ENCODE results near the gene ZNRF4.
"Not testable (repeated sequence)": the region's sequence is repeated elsewhere in the genome, so short reads cannot be mapped to it uniquely, and the experiment has no call there.

ZNRF4 gene

GRCh38 chr19:5455367-5456129 is at the start of gene ZNRF4:
TSS of gene ZNRF4 (plus strand) at chr19:5455417. CDS start at chr19:5455492, 75 bp downstream.
- CTCF ChIA-PET, result no interaction called here
- Mint-ChIP-seq H3K4me1 (no peaks in the 10 kb centered on the region), H3K27me3 (peaks cover 3% of the 10 kb centered on the region), H3K36me3 (no peaks in the 10 kb centered on the region), H3K9me3 (peaks cover 4% of the 10 kb centered on the region), H3K4me3 (no peak within 1 kb of the TSS), H3K27ac (no peak within 1 kb of the TSS)
- no peak for DNase-seq

- CTCF ChIA-PET, H3K4me3 Mint-ChIP-seq, H3K27ac Mint-ChIP-seq, DNase-seq, H3K36me3 Mint-ChIP-seq, H3K4me1 Mint-ChIP-seq, H3K27me3 Mint-ChIP-seq: not testable (repeated sequence)
- peaks cover 15% of the 10 kb centered on the region for H3K9me3 Mint-ChIP-seq
These were observed 49.0 kb upstream of the ZNRF4 start for GRCh38 chr19:5406198-5406597.

- no peaks in the 10 kb centered on the region for H3K36me3 Mint-ChIP-seq
- CTCF ChIA-PET, result no interaction called here
- no peak overlapping the region for H3K27ac Mint-ChIP-seq
- DNase-seq, result no peak
- H3K4me1 Mint-ChIP-seq, result no peaks in the 10 kb centered on the region
- no peak overlapping the region for H3K4me3 Mint-ChIP-seq
- H3K27me3 Mint-ChIP-seq, result peaks cover 3% of the 10 kb centered on the region
- H3K9me3 Mint-ChIP-seq, result peaks cover 18% of the 10 kb centered on the region
These were observed 48.4 kb upstream of the ZNRF4 start for GRCh38 chr19:5406816-5407215.

- CTCF ChIA-PET, result no interaction called here
- H3K36me3 Mint-ChIP-seq, result no peaks in the 10 kb centered on the region
- no peak for DNase-seq
These were observed 47.9 kb upstream of the ZNRF4 start for GRCh38 chr19:5407356-5407755.

GRCh38 chr19:5417495-5418436 is 37.5 kb upstream of the ZNRF4 start:
- no peaks in the 10 kb centered on the region for H3K36me3 Mint-ChIP-seq
- H3K27ac Mint-ChIP-seq, result no peak overlapping the region
- no peak for DNase-seq
- H3K4me3 Mint-ChIP-seq, result no peak overlapping the region
- H3K27me3 Mint-ChIP-seq, result peaks cover 10% of the 10 kb centered on the region
- CTCF ChIA-PET, result no interaction called here
- no peaks in the 10 kb centered on the region for H3K4me1 Mint-ChIP-seq
- no peaks in the 10 kb centered on the region for H3K9me3 Mint-ChIP-seq

More at GRCh38 chr19:5407356-5407755, 47.9 kb upstream of the ZNRF4 start:
- Mint-ChIP-seq H3K9me3 (peaks cover 18% of the 10 kb centered on the region), H3K27ac (no peak overlapping the region), H3K27me3 (peaks cover 3% of the 10 kb centered on the region), H3K4me1 (no peaks in the 10 kb centered on the region), H3K4me3 (no peak overlapping the region)

- Mint-ChIP-seq H3K27ac (no peak overlapping the region), H3K36me3 (no peaks in the 10 kb centered on the region), H3K4me3 (no peak overlapping the region), H3K9me3 (no peaks in the 10 kb centered on the region), H3K4me1 (no peaks in the 10 kb centered on the region), H3K27me3 (peaks cover 10% of the 10 kb centered on the region)
- CTCF ChIA-PET, result no interaction called here
- DNase-seq, result no peak
These were observed 36.5 kb upstream of the ZNRF4 start for GRCh38 chr19:5418677-5419076.

- no peaks in the 10 kb centered on the region for H3K36me3 Mint-ChIP-seq
These were observed 34.3 kb upstream of the ZNRF4 start for GRCh38 chr19:5420953-5421352.

GRCh38 chr19:5423567-5424125 is 31.6 kb upstream of the ZNRF4 start:
- Mint-ChIP-seq H3K4me3 (no peak overlapping the region), H3K9me3 (peaks cover 3% of the 10 kb centered on the region), H3K4me1 (no peaks in the 10 kb centered on the region), H3K27me3 (peaks cover 3% of the 10 kb centered on the region), H3K27ac (no peak overlapping the region), H3K36me3 (no peaks in the 10 kb centered on the region)
- DNase-seq, result no peak
- CTCF ChIA-PET, result no interaction called here

More at GRCh38 chr19:5420953-5421352, 34.3 kb upstream of the ZNRF4 start:
- CTCF ChIA-PET, result no interaction called here
- no peak for DNase-seq
- no peaks in the 10 kb centered on the region for H3K4me1 Mint-ChIP-seq
- peaks cover 10% of the 10 kb centered on the region for H3K27me3 Mint-ChIP-seq
- no peak overlapping the region for H3K4me3 Mint-ChIP-seq
- H3K27ac Mint-ChIP-seq, result no peak overlapping the region
- H3K9me3 Mint-ChIP-seq, result peaks cover 3% of the 10 kb centered on the region

GRCh38 chr19:5424192-5424973 is 30.8 kb upstream of the ZNRF4 start:
- no peak overlapping the region for H3K27ac Mint-ChIP-seq
- no peaks in the 10 kb centered on the region for H3K4me1 Mint-ChIP-seq
- CTCF ChIA-PET, result no interaction called here
- no peak overlapping the region for H3K4me3 Mint-ChIP-seq
- no peaks in the 10 kb centered on the region for H3K36me3 Mint-ChIP-seq
- no peaks in the 10 kb centered on the region for H3K27me3 Mint-ChIP-seq
- peaks cover 3% of the 10 kb centered on the region for H3K9me3 Mint-ChIP-seq
- DNase-seq, result no peak

GRCh38 chr19:5425260-5425659 is 30.0 kb upstream of the ZNRF4 start:
- Mint-ChIP-seq H3K9me3 (peaks cover 3% of the 10 kb centered on the region), H3K36me3 (no peaks in the 10 kb centered on the region), H3K27me3 (no peaks in the 10 kb centered on the region), H3K4me1 (no peaks in the 10 kb centered on the region), H3K4me3 (no peak overlapping the region), H3K27ac (peak overlapping the region; percentile 15)
- no peak for DNase-seq
- CTCF ChIA-PET, result no interaction called here

GRCh38 chr19:5430237-5430636 is 25.0 kb upstream of the ZNRF4 start:
- H3K9me3 Mint-ChIP-seq, result peaks cover 4% of the 10 kb centered on the region
- H3K27me3 Mint-ChIP-seq, result peaks cover 13% of the 10 kb centered on the region
- DNase-seq, result no peak
- H3K4me1 Mint-ChIP-seq, result no peaks in the 10 kb centered on the region
- no peak overlapping the region for H3K27ac Mint-ChIP-seq
- H3K36me3 Mint-ChIP-seq, result no peaks in the 10 kb centered on the region
- H3K4me3 Mint-ChIP-seq, result no peak overlapping the region
- CTCF ChIA-PET, result no interaction called here

GRCh38 chr19:5432687-5433086 is 22.5 kb upstream of the ZNRF4 start:
- DNase-seq, result no peak
- no peak overlapping the region for H3K4me3 Mint-ChIP-seq
- CTCF ChIA-PET, result no interaction called here
- H3K4me1 Mint-ChIP-seq, result no peaks in the 10 kb centered on the region
- no peak overlapping the region for H3K27ac Mint-ChIP-seq
- no peaks in the 10 kb centered on the region for H3K36me3 Mint-ChIP-seq
- H3K9me3 Mint-ChIP-seq, result peaks cover 2% of the 10 kb centered on the region
- H3K27me3 Mint-ChIP-seq, result peaks cover 23% of the 10 kb centered on the region

GRCh38 chr19:5434351-5434917 is 20.8 kb upstream of the ZNRF4 start:
- CTCF ChIA-PET, result no interaction called here
- H3K36me3 Mint-ChIP-seq, result no peaks in the 10 kb centered on the region
- no peak for DNase-seq
- H3K9me3 Mint-ChIP-seq, result peaks cover 2% of the 10 kb centered on the region
- H3K27me3 Mint-ChIP-seq, result peaks cover 25% of the 10 kb centered on the region
- H3K27ac Mint-ChIP-seq, result no peak overlapping the region
- H3K4me3 Mint-ChIP-seq, result no peak overlapping the region
- no peaks in the 10 kb centered on the region for H3K4me1 Mint-ChIP-seq
